Kidney (tissue), 14 donors: ENCODE results near the gene PDLIM7. TPM values are rescaled to one million over a fixed set of nuclear protein-coding genes. Genes with fewer than 3 reads are reported as not detected.

Experiments used
- DNase-seq, 5 donors: peaks; one replicate each; pipeline ENCODE4 v3.0.0-alpha.2; 2013 to 2020
- FAIRE-seq: peaks from 2 replicates; lab custom pipeline; 2012; peaks lifted over from hg19 to GRCh38; lab: Jason Lieb, UNC
- H3K27ac ChIP-seq, 2 donors: one replicate each; pipeline ENCODE4 v1.7.0; 2013; ENCODE audit warnings: low read depth in 2 of 2, low read length in 2 of 2, inconsistent platforms in 1 of 2
- H3K27me3 ChIP-seq: one replicate; pipeline ENCODE4 v1.7.1; 2013; ENCODE audit warnings: low read length, inconsistent platforms; ENCODE audit not compliant: control insufficient read depth, insufficient read depth
- H3K36me3 ChIP-seq, 3 donors: one replicate each; pipeline versions ENCODE4 v1.7.0 to v1.7.1; 2013; ENCODE audit warnings: low read length in 3 of 3, control low read depth in 1 of 3, inconsistent platforms in 1 of 3; ENCODE audit not compliant: insufficient read depth in 3 of 3, control insufficient read depth in 2 of 3
- H3K4me1 ChIP-seq, 3 donors: one replicate each; pipeline versions ENCODE4 v1.7.0 to v1.7.1; 2013; ENCODE audit warnings: low read length in 3 of 3, inconsistent platforms in 1 of 3, low read depth in 1 of 3; ENCODE audit not compliant: control insufficient read depth in 2 of 3, insufficient read depth in 2 of 3
- H3K4me3 ChIP-seq, 3 donors: one replicate each; pipeline versions ENCODE4 v1.7.0 to v1.8.1; 2013; ENCODE audit warnings: low read length in 3 of 3, control low read depth in 1 of 3, inconsistent platforms in 1 of 3
- H3K9ac ChIP-seq, 3 donors: one replicate each; pipeline versions ENCODE4 v1.7.0 to v1.7.1; 2013; ENCODE audit warnings: low read length in 3 of 3, control low read depth in 1 of 3, inconsistent platforms in 1 of 3
- H3K9me3 ChIP-seq, 3 donors: one replicate each; pipeline versions ENCODE4 v1.7.0 to v1.7.1; 2013; ENCODE audit warnings: low read length in 3 of 3, control low read depth in 1 of 3, inconsistent platforms in 1 of 3; ENCODE audit not compliant: control insufficient read depth in 2 of 3, insufficient read depth in 1 of 3
- intact Hi-C: fragments of 100-400 bp; cut with DNase I; formaldehyde crosslinking; loops from one replicate; pipeline ENCODE4 v1.11.1; 2022
- polyA plus RNA-seq: library from polyadenylated mRNA; stranded (reverse); fragments of 350-450 nt; fragmentation: Illumina TruSeq; extraction: RNeasy Lipid Tissue Mini Kit (QIAGEN cat#74804); gene quantifications from one replicate; pipeline ENCODE4 v1.2.3, GENCODE V29; 2014; ENCODE audit warnings: low read depth, low replicate concordance; ENCODE audit not compliant: insufficient read depth
- total RNA-seq: library from RNA; stranded (reverse); fragmentation: NEBNext Ultra II Directional; extraction: Animal tissue kit (Norgen Biotek cat#: 25700); gene quantifications from one replicate; pipeline ENCODE4 v1.2.1, GENCODE V29; 2021
- TF ChIP-seq, protein P1 (sequence below): IDR thresholded peaks from 3 replicates; pipeline ENCODE4 v1.5.1; 2012; ENCODE audit warnings: mild to moderate bottlenecking, moderate library complexity, borderline replicate concordance; ENCODE audit not compliant: insufficient read depth; ENCODE audit errors: extremely low read depth
- donor health status: control.
- donor health status: control.
- donor health status: control.
- donor health status: control.
- donor health status: control.
- donor health status: DM: yes; HTN: yes; CAD: no.
- donor health status: Normal renal cell carcinoma (clear cell type).

PDLIM7 gene
- total and polyA plus RNA-seq, 2 donors from 2014 or later: 46.4 to 89.7 TPM

DNA sequence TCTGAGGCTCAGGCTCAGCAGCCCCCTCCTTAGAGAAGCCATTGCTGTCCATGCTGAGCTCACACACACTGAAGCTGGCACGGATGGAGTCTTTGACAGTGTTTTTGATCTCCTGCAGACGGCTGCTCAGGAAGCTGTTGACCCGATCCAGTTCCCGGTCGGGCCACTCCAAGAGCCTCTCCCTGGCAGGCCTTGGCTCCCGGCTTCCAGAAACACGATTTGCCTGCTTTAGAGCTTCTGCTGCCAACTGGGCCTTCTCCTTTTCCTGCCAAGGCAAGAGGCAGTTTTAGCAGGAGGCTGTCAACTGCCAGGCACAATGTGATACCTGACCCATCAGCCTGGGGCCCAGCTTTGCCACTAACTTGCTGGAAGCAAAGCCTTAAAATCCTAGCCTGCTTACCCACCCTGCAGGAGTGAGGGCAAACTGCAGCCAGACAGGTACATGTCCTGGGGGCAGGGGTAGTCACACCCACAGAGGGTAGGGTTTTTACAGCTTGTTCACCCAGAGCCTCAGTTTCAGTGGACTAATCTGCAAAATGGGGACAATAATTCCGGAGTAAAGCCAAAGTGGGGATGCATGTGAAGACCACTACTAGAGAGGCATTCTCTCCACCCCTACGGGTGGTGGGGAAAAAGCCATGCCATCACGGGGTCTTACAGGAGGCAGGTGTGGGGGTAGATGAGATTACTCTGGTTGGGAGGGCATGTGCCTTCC, 27.7 kb upstream of the PDLIM7 start:
- DNase-seq (peak in 1 of 5 donors; percentile 42), FAIRE-seq (no peak)
- Histone ChIP-seq H3K9me3 (no peaks in the 10 kb centered on the region), H3K4me1 (no peaks in the 10 kb centered on the region), H3K27ac (no peak overlapping the region), H3K4me3 (no peak overlapping the region), H3K27me3 (no peaks in the 10 kb centered on the region), H3K36me3 (peaks cover 5 to 60% (median 47%) of the 10 kb centered on the region in 3 donors), H3K9ac (no peak overlapping the region)
- intact Hi-C loops: no loop called here
- TF ChIP-seq, protein P1, sequence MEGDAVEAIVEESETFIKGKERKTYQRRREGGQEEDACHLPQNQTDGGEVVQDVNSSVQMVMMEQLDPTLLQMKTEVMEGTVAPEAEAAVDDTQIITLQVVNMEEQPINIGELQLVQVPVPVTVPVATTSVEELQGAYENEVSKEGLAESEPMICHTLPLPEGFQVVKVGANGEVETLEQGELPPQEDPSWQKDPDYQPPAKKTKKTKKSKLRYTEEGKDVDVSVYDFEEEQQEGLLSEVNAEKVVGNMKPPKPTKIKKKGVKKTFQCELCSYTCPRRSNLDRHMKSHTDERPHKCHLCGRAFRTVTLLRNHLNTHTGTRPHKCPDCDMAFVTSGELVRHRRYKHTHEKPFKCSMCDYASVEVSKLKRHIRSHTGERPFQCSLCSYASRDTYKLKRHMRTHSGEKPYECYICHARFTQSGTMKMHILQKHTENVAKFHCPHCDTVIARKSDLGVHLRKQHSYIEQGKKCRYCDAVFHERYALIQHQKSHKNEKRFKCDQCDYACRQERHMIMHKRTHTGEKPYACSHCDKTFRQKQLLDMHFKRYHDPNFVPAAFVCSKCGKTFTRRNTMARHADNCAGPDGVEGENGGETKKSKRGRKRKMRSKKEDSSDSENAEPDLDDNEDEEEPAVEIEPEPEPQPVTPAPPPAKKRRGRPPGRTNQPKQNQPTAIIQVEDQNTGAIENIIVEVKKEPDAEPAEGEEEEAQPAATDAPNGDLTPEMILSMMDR: no peak

DNA sequence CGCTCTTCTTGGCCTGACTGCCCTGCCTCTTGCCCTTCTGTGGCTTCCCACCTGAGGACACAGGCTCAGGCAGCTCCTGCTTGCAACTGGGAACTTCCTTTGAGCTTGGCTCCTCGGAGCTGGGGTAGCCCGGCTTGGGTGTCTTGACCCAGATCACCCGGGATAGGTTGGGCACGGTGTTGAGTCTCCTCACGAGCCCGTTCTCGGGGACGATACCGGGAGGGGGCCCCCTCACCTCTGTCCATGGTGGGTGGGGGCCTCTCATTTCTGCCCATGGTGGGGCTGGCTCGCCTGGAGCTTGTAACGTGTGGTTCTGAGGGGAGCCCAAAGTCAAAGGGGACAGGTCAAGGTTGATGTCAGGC, 27.1 kb upstream of the PDLIM7 start:
- H3K9me3 ChIP-seq: no peaks in the 10 kb centered on the region
- no peak overlapping the region for H3K27ac ChIP-seq
- no peak overlapping the region for H3K9ac ChIP-seq
- peaks cover 5 to 54% (median 42%) of the 10 kb centered on the region in 3 donors for H3K36me3 ChIP-seq
- intact Hi-C loops: no loop called here
- peaks cover 0 to under 1% (median 0%) of the 10 kb centered on the region in 3 donors for H3K4me1 ChIP-seq
- FAIRE-seq: no peak
- no peaks in the 10 kb centered on the region for H3K27me3 ChIP-seq
- peak in 1 of 5 donors; percentile 57 for DNase-seq
- TF ChIP-seq, protein P1: no peak
- H3K4me3 ChIP-seq: no peak overlapping the region

DNA sequence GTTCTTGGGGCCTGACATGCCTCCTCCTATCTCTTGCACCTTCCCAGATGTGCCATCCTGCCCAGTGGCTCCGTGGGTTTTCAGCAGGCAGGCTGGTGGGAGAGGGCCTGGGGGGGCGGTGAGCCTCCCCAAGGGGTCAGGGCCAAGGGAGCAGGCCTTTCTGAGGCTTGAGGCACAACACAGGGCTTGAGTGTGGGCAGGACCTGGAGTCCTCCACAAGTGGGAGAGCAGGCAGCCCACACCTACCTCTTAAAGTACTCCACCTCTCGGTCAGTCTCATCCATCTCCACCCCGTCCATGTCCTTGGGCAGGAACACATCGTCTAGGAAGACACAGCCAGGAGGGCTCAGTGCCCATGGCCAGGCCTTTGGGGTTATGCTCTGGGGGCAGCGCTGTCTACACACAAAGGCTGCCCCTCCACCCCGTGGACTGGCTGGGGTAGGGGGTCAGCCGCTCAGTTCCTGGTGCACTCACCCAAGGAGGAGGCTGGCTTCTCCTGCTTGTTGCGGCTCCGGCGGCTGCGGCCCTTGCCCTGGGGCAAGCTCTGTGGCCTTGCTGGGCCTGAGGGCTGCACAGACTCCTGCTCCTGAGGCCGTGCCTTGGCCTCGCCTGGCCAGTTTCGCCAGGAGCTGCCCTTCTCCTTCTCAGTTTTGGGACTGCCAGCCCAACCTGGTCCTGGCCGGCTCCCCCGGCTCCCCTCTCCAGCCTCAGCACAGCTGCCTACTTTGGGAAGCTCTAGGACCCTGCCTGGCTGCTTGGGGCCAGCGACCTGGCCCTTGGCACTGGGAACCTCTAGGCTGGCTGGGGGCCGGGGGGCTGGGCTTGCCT, 26.5 kb upstream of the PDLIM7 start:
- DNase-seq: peak in 1 of 5 donors; percentile 63

More for the DNA sequence above, 26.5 kb upstream of the PDLIM7 start:
- FAIRE-seq: no peak
- peaks cover 5 to 49% (median 41%) of the 10 kb centered on the region in 3 donors for H3K36me3 ChIP-seq
- H3K27me3 ChIP-seq: no peaks in the 10 kb centered on the region
- peaks cover 0 to 4% (median 0%) of the 10 kb centered on the region in 3 donors for H3K4me1 ChIP-seq
- H3K4me3 ChIP-seq: no peak overlapping the region
- intact Hi-C loops: no loop called here
- no peaks in the 10 kb centered on the region for H3K9me3 ChIP-seq
- TF ChIP-seq, protein P1: no peak
- no peak overlapping the region for H3K27ac ChIP-seq
- H3K9ac ChIP-seq: no peak overlapping the region
